CD14-positive monocyte (primary cell): ENCODE data around the gene ARSI. TPM values are rescaled to one million over a fixed set of nuclear protein-coding genes. Genes with fewer than 3 reads are reported as not detected.

Experiments used
- DNase-seq, 3 donors: peaks; one replicate each; pipeline ENCODE4 v3.0.0-alpha.2; 2011 to 2022
- H2AFZ ChIP-seq: 2 replicates; pipeline ENCODE4 v1.6.0; 2012; ENCODE audit warnings: mild to moderate bottlenecking, low read depth, low read length, inconsistent platforms; ENCODE audit not compliant: insufficient read depth, poor library complexity, severe bottlenecking
- H3K27ac ChIP-seq, 2 donors: 1 replicate in 1 of 2; 2 replicates in 1 of 2; pipeline ENCODE4 v1.5.1; 2012 to 2013; ENCODE audit warnings: low read length in 2 of 2, control low read depth in 1 of 2, inconsistent platforms in 1 of 2, low read depth in 1 of 2, mild to moderate bottlenecking in 1 of 2
- H3K27me3 ChIP-seq, 2 donors: one replicate each; pipeline versions ENCODE4 v1.6.0 to v1.6.1; 2011 to 2013; ENCODE audit warnings: low read length in 2 of 2; ENCODE audit not compliant: control insufficient read depth in 2 of 2, insufficient read depth in 2 of 2
- H3K36me3 ChIP-seq, 2 donors: replicated peaks in 1 of 2; 1 replicate in 1 of 2; 2 replicates in 1 of 2; pipeline versions ENCODE4 v1.5.1 to v1.6.1; 2012 to 2013; ENCODE audit warnings: low read length in 2 of 2, control low read depth in 1 of 2, inconsistent platforms in 1 of 2, mild to moderate bottlenecking in 1 of 2; ENCODE audit not compliant: insufficient read depth in 2 of 2, control insufficient read depth in 1 of 2
- H3K4me1 ChIP-seq, 2 donors: 1 replicate in 1 of 2; 2 replicates in 1 of 2; pipeline versions ENCODE4 v1.5.1 to v1.6.1; 2012 to 2013; ENCODE audit warnings: low read length in 2 of 2, control low read depth in 1 of 2, inconsistent platforms in 1 of 2, mild to moderate bottlenecking in 1 of 2, moderate library complexity in 1 of 2; ENCODE audit not compliant: insufficient read depth in 2 of 2, control insufficient read depth in 1 of 2
- H3K4me2 ChIP-seq: replicated peaks from 2 replicates; pipeline ENCODE3; 2012; ENCODE audit warnings: low read length, moderate library complexity, mild to moderate bottlenecking; ENCODE audit not compliant: poor library complexity, severe bottlenecking; ENCODE audit errors: extremely low read depth
- H3K4me3 ChIP-seq, 3 experiments: fragments of 200-600 bp in 1 of 3; sonication (generic) in 1 of 3; replicated peaks in 1 of 3; 1 replicate in 2 of 3; 2 replicates in 1 of 3; pipeline ENCODE4 v1.5.1; 2011 to 2013; ENCODE audit warnings: low read length in 3 of 3, mild to moderate bottlenecking in 3 of 3, control low read depth in 2 of 3, low read depth in 2 of 3, inconsistent platforms in 1 of 3, moderate library complexity in 1 of 3
- H3K79me2 ChIP-seq: 2 replicates; pipeline ENCODE4 v1.6.0; 2012; ENCODE audit warnings: mild to moderate bottlenecking, control low read depth, inconsistent platforms, low read length, moderate library complexity; ENCODE audit not compliant: insufficient read depth
- H3K9ac ChIP-seq: 2 replicates; pipeline ENCODE4 v1.6.0; 2017; ENCODE audit warnings: low read length, mild to moderate bottlenecking; ENCODE audit not compliant: insufficient read depth, poor library complexity, severe bottlenecking
- H3K9me3 ChIP-seq, 2 donors: replicated peaks in 1 of 2; 1 replicate in 1 of 2; 2 replicates in 1 of 2; pipeline versions ENCODE4 v1.5.1 to v1.6.1; 2012 to 2013; ENCODE audit warnings: low read length in 2 of 2, control low read depth in 1 of 2; ENCODE audit not compliant: control insufficient read depth in 1 of 2, insufficient read depth in 1 of 2
- H4K20me1 ChIP-seq: 2 replicates; pipeline ENCODE4 v1.6.0; 2012; ENCODE audit warnings: mild to moderate bottlenecking, low read length, control low read depth, moderate library complexity; ENCODE audit not compliant: insufficient read depth
- H3K27ac Mint-ChIP-seq, 7 donors: one replicate each; pipeline ENCODE4 v1.8.0; 2020; ENCODE audit warnings: mild to moderate bottlenecking in 7 of 7, mixed read lengths in 7 of 7, moderate library complexity in 6 of 7, inconsistent platforms in 2 of 7
- H3K27me3 Mint-ChIP-seq, 3 donors: one replicate each; pipeline ENCODE4 v1.8.0; 2021 to 2022; ENCODE audit warnings: low read depth in 3 of 3, mild to moderate bottlenecking in 3 of 3, mixed read lengths in 3 of 3, moderate library complexity in 3 of 3, inconsistent platforms in 1 of 3
- H3K36me3 Mint-ChIP-seq, 2 donors: one replicate each; pipeline ENCODE4 v1.8.0; 2020; ENCODE audit warnings: mixed read lengths in 2 of 2, inconsistent platforms in 1 of 2, mild to moderate bottlenecking in 1 of 2
- H3K4me1 Mint-ChIP-seq: one replicate; pipeline ENCODE4 v1.8.0; 2020; ENCODE audit warnings: mild to moderate bottlenecking, mixed read lengths
- H3K4me3 Mint-ChIP-seq, 2 donors: one replicate each; pipeline ENCODE4 v1.8.0; 2020; ENCODE audit warnings: mild to moderate bottlenecking in 2 of 2, mixed read lengths in 2 of 2, moderate library complexity in 1 of 2
- H3K9me3 Mint-ChIP-seq, 7 donors: one replicate each; pipeline ENCODE4 v1.8.0; 2020 to 2022; ENCODE audit warnings: mixed read lengths in 7 of 7, mild to moderate bottlenecking in 6 of 7, moderate library complexity in 6 of 7, inconsistent platforms in 2 of 7
- WGBS: methylation state at CpG from one replicate; pipeline ENCODE4 v1.1.5; 2013; ENCODE audit warnings: missing lambda C conversion rate; ENCODE audit not compliant: insufficient coverage; 5-methylcytosine and 5-hydroxymethylcytosine counted together
- intact Hi-C, 2 donors: fragments of 100-400 bp; cut with micrococcal nuclease; formaldehyde crosslinking; loops; one replicate each; pipeline versions ENCODE4 v1.15.0 to v1.15.1; 2023
- polyA plus RNA-seq, 3 donors: library from polyadenylated mRNA; depleted of rRNA in 1 of 3; unstranded in 2 of 3; stranded (reverse) in 1 of 3; fragments of 300-500 nt in 2 of 3; fragments of >200 nt in 1 of 3; fragmentation: Illumina TruSeq in 2 of 3; gene quantifications; 1 replicate in 2 of 3; 2 replicates in 1 of 3; pipeline ENCODE4 v1.2.3, GENCODE V29; 2012 to 2021
- TF ChIP-seq, protein P1 (sequence below): fragments of 200-600 bp; IDR thresholded peaks from one replicate; pipeline ENCODE4 v1.8.0; 2022; ENCODE audit warnings: antibody characterized with exemption, mild to moderate bottlenecking

Gene ARSI
- polyA plus RNA-seq, 3 donors: not detected

DNA sequence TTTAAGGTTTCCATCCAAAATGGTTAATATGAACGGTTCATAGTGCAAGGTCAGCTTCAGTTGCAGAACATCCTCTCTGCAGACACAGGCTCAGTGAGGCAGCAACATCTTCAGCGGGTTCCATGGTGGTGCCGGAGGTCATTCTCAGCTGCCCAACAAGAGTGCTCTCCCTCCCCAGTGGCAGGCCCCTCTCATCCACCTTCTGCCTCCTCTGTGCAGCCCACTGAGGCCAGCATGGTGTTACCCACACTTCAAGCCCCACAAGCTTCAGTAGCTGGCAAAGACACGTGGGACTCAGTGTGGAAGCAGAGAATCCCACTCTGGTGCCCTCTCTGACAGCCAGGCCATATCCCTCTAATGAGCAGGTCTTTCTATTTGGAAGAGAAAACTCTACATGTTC, 4.1 kb upstream of the ARSI start:
- 100% methylated on average over 4 of the region's 4 CpGs for WGBS
- Histone ChIP-seq H3K27me3 (peaks cover 23 to 26% of the 10 kb centered on the region in 2 donors), H3K27ac (no peak overlapping the region), H3K79me2 (no peaks in the 10 kb centered on the region), H3K4me3 (no peak overlapping the region), H3K9ac (no peak overlapping the region), H3K4me2 (no peak overlapping the region), H3K4me1 (no peaks in the 10 kb centered on the region), H4K20me1 (no peaks in the 10 kb centered on the region), H3K9me3 (peaks cover 0 to 6% of the 10 kb centered on the region in 2 donors), H2AFZ (no peak overlapping the region), H3K36me3 (no peaks in the 10 kb centered on the region)
- peaks cover 0 to 5% (median 2%) of the 10 kb centered on the region in 7 donors for H3K9me3 Mint-ChIP-seq
- no peak for DNase-seq
- intact Hi-C loops: no loop called here
- no peaks in the 10 kb centered on the region for H3K36me3 Mint-ChIP-seq
- no peak overlapping the region for H3K27ac Mint-ChIP-seq
- TF ChIP-seq, protein P1, sequence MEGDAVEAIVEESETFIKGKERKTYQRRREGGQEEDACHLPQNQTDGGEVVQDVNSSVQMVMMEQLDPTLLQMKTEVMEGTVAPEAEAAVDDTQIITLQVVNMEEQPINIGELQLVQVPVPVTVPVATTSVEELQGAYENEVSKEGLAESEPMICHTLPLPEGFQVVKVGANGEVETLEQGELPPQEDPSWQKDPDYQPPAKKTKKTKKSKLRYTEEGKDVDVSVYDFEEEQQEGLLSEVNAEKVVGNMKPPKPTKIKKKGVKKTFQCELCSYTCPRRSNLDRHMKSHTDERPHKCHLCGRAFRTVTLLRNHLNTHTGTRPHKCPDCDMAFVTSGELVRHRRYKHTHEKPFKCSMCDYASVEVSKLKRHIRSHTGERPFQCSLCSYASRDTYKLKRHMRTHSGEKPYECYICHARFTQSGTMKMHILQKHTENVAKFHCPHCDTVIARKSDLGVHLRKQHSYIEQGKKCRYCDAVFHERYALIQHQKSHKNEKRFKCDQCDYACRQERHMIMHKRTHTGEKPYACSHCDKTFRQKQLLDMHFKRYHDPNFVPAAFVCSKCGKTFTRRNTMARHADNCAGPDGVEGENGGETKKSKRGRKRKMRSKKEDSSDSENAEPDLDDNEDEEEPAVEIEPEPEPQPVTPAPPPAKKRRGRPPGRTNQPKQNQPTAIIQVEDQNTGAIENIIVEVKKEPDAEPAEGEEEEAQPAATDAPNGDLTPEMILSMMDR: no peak
- no peak overlapping the region for H3K4me3 Mint-ChIP-seq
- peaks cover 2% of the 10 kb centered on the region for H3K4me1 Mint-ChIP-seq
- H3K27me3 Mint-ChIP-seq: peaks cover 27 to 31% (median 29%) of the 10 kb centered on the region in 3 donors

DNA sequence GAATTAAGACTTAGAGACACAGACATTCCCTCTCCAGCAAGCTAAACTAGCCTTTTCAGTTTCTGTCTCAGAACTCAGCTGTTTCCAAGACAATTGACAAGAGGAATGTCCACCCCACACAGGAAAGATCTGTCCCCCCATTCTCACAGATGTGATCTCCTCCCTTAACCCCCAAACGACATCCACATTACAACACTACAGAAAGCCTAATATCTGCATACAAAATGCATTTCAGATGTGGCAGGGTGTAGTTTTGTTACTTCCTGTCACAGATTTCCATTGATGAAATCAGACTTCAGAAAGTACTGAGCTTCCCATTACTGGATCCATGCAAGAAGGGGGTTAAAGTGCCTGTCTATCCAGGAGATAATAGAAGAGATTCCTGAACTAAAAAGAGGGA, 2.9 kb upstream of the ARSI start:
- peaks cover 31 to 38% of the 10 kb centered on the region in 2 donors for H3K27me3 ChIP-seq
- H3K79me2 ChIP-seq: no peaks in the 10 kb centered on the region
- intact Hi-C loops: no loop called here
- Mint-ChIP-seq H3K27me3 (peaks cover 32 to 43% (median 40%) of the 10 kb centered on the region in 3 donors), H3K4me1 (peaks cover 2% of the 10 kb centered on the region), H3K4me3 (no peak overlapping the region), H3K27ac (no peak overlapping the region), H3K36me3 (no peaks in the 10 kb centered on the region), H3K9me3 (peaks cover 0 to 9% (median 2%) of the 10 kb centered on the region in 7 donors)
- H3K4me1 ChIP-seq: no peaks in the 10 kb centered on the region
- no peak overlapping the region for H3K27ac ChIP-seq
- DNase-seq: no peak
- H3K36me3 ChIP-seq: no peaks in the 10 kb centered on the region
- no CpG with 5 or more reads among the region's 1 CpG for WGBS
- TF ChIP-seq, protein P1: no peak
- peaks cover 0 to 6% of the 10 kb centered on the region in 2 donors for H3K9me3 ChIP-seq
- no peaks in the 10 kb centered on the region for H4K20me1 ChIP-seq
- H3K4me2 ChIP-seq: no peak overlapping the region
- no peak overlapping the region for H3K4me3 ChIP-seq
- no peak overlapping the region for H2AFZ ChIP-seq
- no peak overlapping the region for H3K9ac ChIP-seq
